ENCODE results near the gene FAM3B. TPM values are rescaled to one million over a fixed set of nuclear protein-coding genes. Genes with fewer than 3 reads are reported as not detected.

The FAM3B gene
- polyA plus RNA-seq, 1 donor from 2014 or later: not detected

GRCh38 chr21:41379901-41380300 is 63.3 kb downstream of the FAM3B start:
- H3K27me3 ChIP-seq (ENCODE audit: insufficient read depth, low read depth, low read length): no peaks in the 10 kb centered on the region
- no peak for TF ChIP-seq EZH2 (IDR thresholded peaks at IDR 0.05; ENCODE audit: borderline replicate concordance, insufficient read depth, low read length, poor library complexity, severe bottlenecking)
- H3K4me2 ChIP-seq (ENCODE audit: low read length): no peak overlapping the region
- H3K9ac ChIP-seq (ENCODE audit: low read length): no peak overlapping the region
- no peak overlapping the region for H2AFZ ChIP-seq (ENCODE audit: low read depth, low read length)
- no peaks in the 10 kb centered on the region for H3F3A ChIP-seq (ENCODE audit: insufficient read depth, low read length, poor library complexity, severe bottlenecking)
- H3K79me2 ChIP-seq (replicated peaks; ENCODE audit: insufficient read depth, low read length): no peaks in the 10 kb centered on the region
- H4K20me1 ChIP-seq (ENCODE audit: insufficient read depth): no peaks in the 10 kb centered on the region
- H3K36me3 ChIP-seq (ENCODE audit: insufficient read depth, low read length): no peaks in the 10 kb centered on the region
- H3K27ac ChIP-seq (ENCODE audit: low read length): no peak overlapping the region
- H3K9me3 ChIP-seq (ENCODE audit: low read length): no peaks in the 10 kb centered on the region
- H3K4me3 ChIP-seq (ENCODE audit: low read length): no peak overlapping the region
- H3K9me2 ChIP-seq (ENCODE audit: insufficient read depth, low read length): no peaks in the 10 kb centered on the region

GRCh38 chr21:41381731-41382130 is 65.1 kb downstream of the FAM3B start:
- Histone ChIP-seq H3K36me3 (ENCODE audit: insufficient read depth, low read length) (no peaks in the 10 kb centered on the region), H3K79me2 (replicated peaks; ENCODE audit: insufficient read depth, low read length) (no peaks in the 10 kb centered on the region), H3K4me3 (ENCODE audit: low read length) (no peak overlapping the region), H4K20me1 (ENCODE audit: insufficient read depth) (no peaks in the 10 kb centered on the region), H3K4me2 (ENCODE audit: low read length) (no peak overlapping the region), H3K27me3 (ENCODE audit: insufficient read depth, low read depth, low read length) (no peaks in the 10 kb centered on the region), H3K9me3 (ENCODE audit: low read length) (no peaks in the 10 kb centered on the region), H3K9ac (ENCODE audit: low read length) (no peak overlapping the region), H3K9me2 (ENCODE audit: insufficient read depth, low read length) (no peaks in the 10 kb centered on the region), H3K27ac (ENCODE audit: low read length) (no peak overlapping the region), H3F3A (ENCODE audit: insufficient read depth, low read length, poor library complexity, severe bottlenecking) (no peaks in the 10 kb centered on the region), H2AFZ (ENCODE audit: low read depth, low read length) (no peak overlapping the region)
- TF ChIP-seq EZH2 (IDR thresholded peaks at IDR 0.05; ENCODE audit: borderline replicate concordance, insufficient read depth, low read length, poor library complexity, severe bottlenecking): no peak

GRCh38 chr21:41387042-41387819 is 70.6 kb downstream of the FAM3B start:
- H4K20me1 ChIP-seq (ENCODE audit: insufficient read depth): no peaks in the 10 kb centered on the region
- no peak overlapping the region for H3K4me2 ChIP-seq (ENCODE audit: low read length)
- no peaks in the 10 kb centered on the region for H3K36me3 ChIP-seq (ENCODE audit: insufficient read depth, low read length)
- H2AFZ ChIP-seq (ENCODE audit: low read depth, low read length): no peak overlapping the region
- no peak overlapping the region for H3K27ac ChIP-seq (ENCODE audit: low read length)
- H3K9me3 ChIP-seq (ENCODE audit: low read length): no peaks in the 10 kb centered on the region
- no peaks in the 10 kb centered on the region for H3K9me2 ChIP-seq (ENCODE audit: insufficient read depth, low read length)
- H3F3A ChIP-seq (ENCODE audit: insufficient read depth, low read length, poor library complexity, severe bottlenecking): no peaks in the 10 kb centered on the region
- no peaks in the 10 kb centered on the region for H3K27me3 ChIP-seq (ENCODE audit: insufficient read depth, low read depth, low read length)
- no peak for TF ChIP-seq SMC3 (conservative IDR thresholded peaks at IDR 0.05; ENCODE audit: poor library complexity)
- H3K9ac ChIP-seq (ENCODE audit: low read length): no peak overlapping the region
- H3K79me2 ChIP-seq (replicated peaks; ENCODE audit: insufficient read depth, low read length): no peaks in the 10 kb centered on the region
- no peak overlapping the region for H3K4me3 ChIP-seq (ENCODE audit: low read length)

GRCh38 chr21:41387824-41388223 is 71.2 kb downstream of the FAM3B start:
- Histone ChIP-seq H3K27me3 (ENCODE audit: insufficient read depth, low read depth, low read length) (no peaks in the 10 kb centered on the region), H3K9me2 (ENCODE audit: insufficient read depth, low read length) (no peaks in the 10 kb centered on the region), H3K4me2 (ENCODE audit: low read length) (no peak overlapping the region), H3K79me2 (replicated peaks; ENCODE audit: insufficient read depth, low read length) (no peaks in the 10 kb centered on the region), H3K36me3 (ENCODE audit: insufficient read depth, low read length) (no peaks in the 10 kb centered on the region), H3K27ac (ENCODE audit: low read length) (no peak overlapping the region), H3K4me3 (ENCODE audit: low read length) (no peak overlapping the region), H4K20me1 (ENCODE audit: insufficient read depth) (no peaks in the 10 kb centered on the region), H3K9ac (ENCODE audit: low read length) (no peak overlapping the region), H3K9me3 (ENCODE audit: low read length) (no peaks in the 10 kb centered on the region), H3F3A (ENCODE audit: insufficient read depth, low read length, poor library complexity, severe bottlenecking) (no peaks in the 10 kb centered on the region), H2AFZ (ENCODE audit: low read depth, low read length) (no peak overlapping the region)
- no peak for TF ChIP-seq EZH2 (IDR thresholded peaks at IDR 0.05; ENCODE audit: borderline replicate concordance, insufficient read depth, low read length, poor library complexity, severe bottlenecking)
- no peak for TF ChIP-seq SMC3 (conservative IDR thresholded peaks at IDR 0.05; ENCODE audit: poor library complexity)
- no peak for TF ChIP-seq REST (IDR thresholded peaks at IDR 0.05; ENCODE audit: borderline replicate concordance)
- no peak for TF ChIP-seq MXI1 (conservative IDR thresholded peaks at IDR 0.05; ENCODE audit: poor library complexity, severe bottlenecking)
- TF ChIP-seq CTCF (IDR thresholded peaks at IDR 0.05; ENCODE audit: poor library complexity, severe bottlenecking): no peak
- no peak for TF ChIP-seq RAD21 (conservative IDR thresholded peaks at IDR 0.05)
